GM12878 (cell line): Measurements from ENCODE around the gene FTH1. TPM values are rescaled to one million over a fixed set of nuclear protein-coding genes. Genes with fewer than 3 reads are reported as not detected.
A peak's percentile ranks its signal among the peaks of the same experiment; 100 is the strongest.

Experiments used
- ATAC-seq: fragments of 200-7000 bp; cut with Tn5 transposase; 3 replicates; pipeline ENCODE4 v1.9.1; 2020; ENCODE audit warnings: mild to moderate bottlenecking, moderate library complexity
- BruUV-seq: library from RNA; stranded (reverse); fragments of 400-500 nt; replicated peaks from 2 replicates; lab custom pipeline; 2021; lab: Mats Ljungman, UMichigan
- CTCF ChIA-PET: fragments of 300-600 bp; sonication (Branson Sonifier 250); formaldehyde crosslinking; extraction: SDS; loops from one replicate; lab custom pipeline; 2021; ENCODE audit warnings: inconsistent platforms; lab: Yijun Ruan, JAX
- POLR2A ChIA-PET: fragments of 350-600 bp; formaldehyde crosslinking; extraction: SDS; loops from one replicate; lab custom pipeline; 2021; ENCODE audit warnings: inconsistent platforms; lab: Charles Lee
- RAD21 ChIA-PET: fragments of 300-600 bp; sonication (Branson Sonifier 250); formaldehyde crosslinking; loops from one replicate; lab custom pipeline; 2023; ENCODE audit warnings: antibody characterized with exemption; ENCODE audit not compliant: unreplicated experiment; lab: Charles Lee
- SMC1A ChIA-PET: fragments of 300-600 bp; sonication (Branson Sonifier 250); formaldehyde crosslinking; loops from one replicate; lab custom pipeline; 2023; ENCODE audit not compliant: unreplicated experiment, uncharacterized antibody; lab: Charles Lee
- DNase-seq: peaks from one replicate; pipeline ENCODE4 v3.0.0-alpha.2; 2011; ENCODE audit warnings: low read depth, low spot score
- FAIRE-seq: peaks from 3 replicates; lab custom pipeline; 2011; peaks lifted over from hg19 to GRCh38; lab: Jason Lieb, UNC
- H2AFZ ChIP-seq: 2 replicates; pipeline ENCODE4 v1.6.0; 2011; ENCODE audit warnings: low read depth, low read length, control low read depth; ENCODE audit not compliant: control insufficient read depth
- H3K27ac ChIP-seq: 2 replicates; pipeline ENCODE4 v1.5.1; 2011; ENCODE audit warnings: control low read depth; ENCODE audit not compliant: control insufficient read depth, insufficient read depth
- H3K27me3 ChIP-seq, 2 experiments: replicated peaks in 1 of 2; 2 replicates each; pipeline versions ENCODE4 v1.6.0 to v1.6.1; 2011; ENCODE audit warnings: low read length in 1 of 2; ENCODE audit not compliant: control insufficient read depth in 2 of 2, insufficient read depth in 2 of 2
- H3K36me3 ChIP-seq, 2 experiments: 2 replicates each; pipeline ENCODE4 v1.5.1; 2011; ENCODE audit warnings: low read length in 1 of 2; ENCODE audit not compliant: control insufficient read depth in 2 of 2, insufficient read depth in 2 of 2
- H3K4me1 ChIP-seq: 2 replicates; pipeline ENCODE4 v1.6.1; 2011; ENCODE audit warnings: mild to moderate bottlenecking, low read length, moderate library complexity, mixed read lengths; ENCODE audit not compliant: control insufficient read depth, insufficient read depth
- H3K4me2 ChIP-seq: 2 replicates; pipeline ENCODE4 v1.6.0; 2011; ENCODE audit warnings: control low read depth; ENCODE audit not compliant: control insufficient read depth, insufficient read depth
- H3K4me3 ChIP-seq: fragments of 200-600 bp; sonication (generic); 2 replicates; pipeline ENCODE4 v1.5.1; 2016
- H3K79me2 ChIP-seq: 2 replicates; pipeline ENCODE4 v1.6.0; 2011; ENCODE audit warnings: low read length; ENCODE audit not compliant: control insufficient read depth, insufficient read depth
- H3K9ac ChIP-seq: 2 replicates; pipeline ENCODE4 v1.8.0; 2011; ENCODE audit warnings: low read length, control low read depth, mixed read lengths; ENCODE audit not compliant: control insufficient read depth, insufficient read depth
- H3K9me3 ChIP-seq: replicated peaks from 3 replicates; pipeline ENCODE4 v1.5.1; 2011; ENCODE audit warnings: mild to moderate bottlenecking, low read length; ENCODE audit not compliant: control insufficient read depth, insufficient read depth
- H4K20me1 ChIP-seq: 2 replicates; pipeline ENCODE4 v1.6.0; 2011; ENCODE audit not compliant: control insufficient read depth, insufficient read depth
- BCLAF1 ChIP-seq: fragments of 450-650 bp; IDR thresholded peaks from 2 replicates; pipeline ENCODE4 v1.6.1; 2017; ENCODE audit warnings: antibody characterized with exemption, mild to moderate bottlenecking, moderate library complexity
- CBX5 ChIP-seq: sonication (generic); IDR thresholded peaks from 2 replicates; pipeline ENCODE4 v1.6.1; 2016; ENCODE audit warnings: low read depth, moderate library complexity, mild to moderate bottlenecking, inconsistent platforms
- CREM ChIP-seq: IDR thresholded peaks from 2 replicates; pipeline ENCODE4 v1.6.1; 2014; ENCODE audit warnings: antibody characterized with exemption, low read depth
- HDAC6 ChIP-seq: fragments of 200-600 bp; sonication (generic); IDR thresholded peaks from one replicate; pipeline ENCODE4 v1.8.0; 2017; ENCODE audit warnings: antibody characterized with exemption; ENCODE audit not compliant: unreplicated experiment
- POLR2AphosphoS2 ChIP-seq: IDR thresholded peaks from 2 replicates; pipeline ENCODE4 v1.6.1; 2011; ENCODE audit warnings: low read depth, mild to moderate bottlenecking, low read length, improper control_type of control experiment, moderate library complexity
- RAD21 ChIP-seq: IDR thresholded peaks from 2 replicates; pipeline ENCODE4 v1.6.1; 2011; ENCODE audit warnings: mild to moderate bottlenecking, low read depth, low read length, moderate library complexity; ENCODE audit not compliant: insufficient read depth
- SP1 ChIP-seq: IDR thresholded peaks from one replicate; pipeline ENCODE4 v1.6.1; 2011; ENCODE audit warnings: low read depth, low read length
- SUZ12 ChIP-seq: fragments of 200-600 bp; sonication (generic); IDR thresholded peaks from one replicate; pipeline ENCODE4 v1.6.1; 2018; ENCODE audit warnings: antibody characterized with exemption, mild to moderate bottlenecking; ENCODE audit not compliant: unreplicated experiment
- WRNIP1 ChIP-seq: IDR thresholded peaks from 2 replicates; pipeline ENCODE4 v1.6.1; 2011; ENCODE audit warnings: low read depth, low read length, improper control_type of control experiment, borderline replicate concordance
- WGBS: methylation state at CpG from one replicate; pipeline ENCODE4 v1.1.6; 2016; ENCODE audit warnings: low lambda C conversion rate; ENCODE audit not compliant: insufficient replicate concordance, insufficient coverage; ENCODE audit errors: missing lambda C conversion rate; 5-methylcytosine and 5-hydroxymethylcytosine counted together
- in situ Hi-C: fragments of 300-500 bp; cut with MboI; formaldehyde crosslinking; loops from 9 replicates; pipeline ENCODE4 v1.14.3; 2018; ENCODE audit warnings: mixed read lengths
- intact Hi-C: fragments of 100-400 bp; cut with micrococcal nuclease; formaldehyde crosslinking; loops from one replicate; pipeline ENCODE4 v1.14.2; 2022; ENCODE audit not compliant: unreplicated experiment
- polyA plus RNA-seq, 11 experiments: library from polyadenylated mRNA; depleted of rRNA in 4 of 11; unstranded in 6 of 11; stranded (reverse) in 5 of 11; fragments of >200 nt; fragmentation: Nextera tagmentation in 4 of 11; fragmentation: Illumina TruSeq in 1 of 11; extraction: Ambion mirVana in 4 of 11; extraction: Trizol in 1 of 11; gene quantifications; 1 replicate in 1 of 11; 2 replicates in 10 of 11; pipeline versions ENCODE4 v1.2.1 to v1.2.3, GENCODE V29; 2011 to 2016; ENCODE audit warnings: inconsistent platforms in 2 of 11, missing spikeins in 2 of 11, low read depth in 1 of 11
- total RNA-seq, 4 experiments: library from RNA; depleted of rRNA in 3 of 4; stranded (reverse); fragments of >200 nt in 3 of 4; fragmentation: Illumina TruSeq in 1 of 4; extraction: Trizol in 1 of 4; gene quantifications; 2 replicates each; pipeline versions ENCODE4 v1.2.1 to v1.2.3, GENCODE V29; 2013 to 2021

FTH1 gene
- total and polyA plus RNA-seq, 10 of the 15 experiments (the other 5 are each of a cell fraction or from before 2014, with no cell fraction given), result 289 to 4,154 (median 960) TPM

- POLR2A ChIA-PET, result no interaction called here
Observed at GRCh38 chr11:61999141-61999975, 31.9 kb upstream of the FTH1 start.

GRCh38 chr11:61996933-61997332 lies 29.5 kb upstream of the FTH1 start:
- WGBS, result 94% methylated on average over 4 of the region's 4 CpGs
- H3K36me3 ChIP-seq, result no peaks in the 10 kb centered on the region
- no peak overlapping the region for H3K4me3 ChIP-seq
- ATAC-seq (no peak), FAIRE-seq (no peak), DNase-seq (no peak)
- H3K4me2 ChIP-seq, result no peak overlapping the region
- ChIA-PET RAD21 (no interaction called here), SMC1A (interaction anchor here (0.6 to 1.6 kb wide), 2 partner anchors 11 to 14 kb away, joined by 3 read pairs; no protein-coding TSS in a partner anchor), POLR2A (no interaction called here), CTCF (no interaction called here)
- H3K27ac ChIP-seq, result no peak overlapping the region
- no peak overlapping the region for H3K9ac ChIP-seq
- intact Hi-C loops (no loop called here), in situ Hi-C loops (no loop called here)
- no peaks in the 10 kb centered on the region for H4K20me1 ChIP-seq
- no peak overlapping the region for H2AFZ ChIP-seq
- no TSS peak for BruUV-seq
- no peaks in the 10 kb centered on the region for H3K79me2 ChIP-seq
- no peaks in the 10 kb centered on the region for H3K4me1 ChIP-seq
- H3K27me3 ChIP-seq, result no peaks in the 10 kb centered on the region
- TF ChIP-seq HDAC6, result no peak
- no peak for TF ChIP-seq BCLAF1
- TF ChIP-seq POLR2AphosphoS2, result no peak
- TF ChIP-seq SP1, result no peak
- no peak for TF ChIP-seq SUZ12
- peaks cover 12% of the 10 kb centered on the region for H3K9me3 ChIP-seq

More at GRCh38 chr11:61999141-61999975, 31.9 kb upstream of the FTH1 start:
- no peak overlapping the region for H3K4me3 ChIP-seq
- in situ Hi-C loops, result no loop called here
- WGBS, result 71% methylated on average over 7 of the region's 7 CpGs
- ChIA-PET CTCF (interaction anchor here (1.2 kb wide), 1 partner anchor 202 kb away, joined by 3 read pairs; no protein-coding TSS in a partner anchor), RAD21 (no interaction called here), SMC1A (interaction anchor here (0.6 to 0.8 kb wide), 3 partner anchors 16 to 65 kb away, joined by 3 read pairs; no protein-coding TSS in a partner anchor)
- H2AFZ ChIP-seq, result no peak overlapping the region
- ATAC-seq, result no peak
- no TSS peak for BruUV-seq
- H3K4me2 ChIP-seq, result no peak overlapping the region
- no peak for FAIRE-seq
- H3K9me3 ChIP-seq, result peaks cover 12% of the 10 kb centered on the region
- no peak for DNase-seq
- peaks cover 2% of the 10 kb centered on the region; the same call in 1 of the 2 replicates for H3K4me1 ChIP-seq
- H3K27ac ChIP-seq, result no peak overlapping the region
- no peaks in the 10 kb centered on the region for H3K36me3 ChIP-seq
- intact Hi-C loops, result no loop called here
- TF ChIP-seq CBX5, result peak; percentile 92
- no peak for TF ChIP-seq CREM
- TF ChIP-seq RAD21, result no peak
- TF ChIP-seq WRNIP1, result no peak
- no peaks in the 10 kb centered on the region for H4K20me1 ChIP-seq
- no peaks in the 10 kb centered on the region for H3K79me2 ChIP-seq
- H3K9ac ChIP-seq, result no peak overlapping the region
- no peaks in the 10 kb centered on the region for H3K27me3 ChIP-seq
